ENCODE data around the gene CYP46A1. TPM values are rescaled to one million over a fixed set of nuclear protein-coding genes. Genes with fewer than 3 reads are reported as not detected.

The CYP46A1 gene
- total RNA-seq, 1 donor from 2014 or later: 1.3 TPM

DNA sequence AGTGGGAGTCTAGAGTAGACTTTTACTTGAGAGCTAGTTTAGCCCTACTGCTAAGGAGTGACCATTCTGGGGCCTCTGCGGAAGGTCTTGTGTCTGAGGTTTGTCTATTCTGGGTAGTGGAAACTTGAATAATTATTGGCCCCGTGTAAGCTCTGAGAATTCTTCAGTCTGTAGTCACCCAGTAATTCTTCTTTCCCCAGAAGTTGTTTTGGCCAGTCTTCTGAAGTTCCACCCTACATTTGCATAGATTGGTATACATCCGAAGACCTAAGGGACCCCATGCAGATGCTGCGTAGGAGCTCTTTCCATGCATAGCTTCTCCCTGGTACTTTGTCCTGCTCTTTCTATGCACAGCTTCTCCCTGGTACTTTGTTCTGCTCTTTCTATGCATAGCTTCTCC is 12.8 kb downstream of the CYP46A1 start:
- intact Hi-C loops (cut with DNase I): no loop called here
- TF ChIP-seq, protein P1, sequence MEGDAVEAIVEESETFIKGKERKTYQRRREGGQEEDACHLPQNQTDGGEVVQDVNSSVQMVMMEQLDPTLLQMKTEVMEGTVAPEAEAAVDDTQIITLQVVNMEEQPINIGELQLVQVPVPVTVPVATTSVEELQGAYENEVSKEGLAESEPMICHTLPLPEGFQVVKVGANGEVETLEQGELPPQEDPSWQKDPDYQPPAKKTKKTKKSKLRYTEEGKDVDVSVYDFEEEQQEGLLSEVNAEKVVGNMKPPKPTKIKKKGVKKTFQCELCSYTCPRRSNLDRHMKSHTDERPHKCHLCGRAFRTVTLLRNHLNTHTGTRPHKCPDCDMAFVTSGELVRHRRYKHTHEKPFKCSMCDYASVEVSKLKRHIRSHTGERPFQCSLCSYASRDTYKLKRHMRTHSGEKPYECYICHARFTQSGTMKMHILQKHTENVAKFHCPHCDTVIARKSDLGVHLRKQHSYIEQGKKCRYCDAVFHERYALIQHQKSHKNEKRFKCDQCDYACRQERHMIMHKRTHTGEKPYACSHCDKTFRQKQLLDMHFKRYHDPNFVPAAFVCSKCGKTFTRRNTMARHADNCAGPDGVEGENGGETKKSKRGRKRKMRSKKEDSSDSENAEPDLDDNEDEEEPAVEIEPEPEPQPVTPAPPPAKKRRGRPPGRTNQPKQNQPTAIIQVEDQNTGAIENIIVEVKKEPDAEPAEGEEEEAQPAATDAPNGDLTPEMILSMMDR (IDR thresholded peaks at IDR 0.05): no peak
- Histone ChIP-seq H3K27ac (no peak overlapping the region), H3K4me1 (peaks cover 3% of the 10 kb centered on the region), H3K36me3 (no peaks in the 10 kb centered on the region), H3K4me3 (no peak overlapping the region), H3K9me3 (no peaks in the 10 kb centered on the region), H3K27me3 (no peaks in the 10 kb centered on the region)
- DNase-seq (no peak), ATAC-seq (no peak)

DNA sequence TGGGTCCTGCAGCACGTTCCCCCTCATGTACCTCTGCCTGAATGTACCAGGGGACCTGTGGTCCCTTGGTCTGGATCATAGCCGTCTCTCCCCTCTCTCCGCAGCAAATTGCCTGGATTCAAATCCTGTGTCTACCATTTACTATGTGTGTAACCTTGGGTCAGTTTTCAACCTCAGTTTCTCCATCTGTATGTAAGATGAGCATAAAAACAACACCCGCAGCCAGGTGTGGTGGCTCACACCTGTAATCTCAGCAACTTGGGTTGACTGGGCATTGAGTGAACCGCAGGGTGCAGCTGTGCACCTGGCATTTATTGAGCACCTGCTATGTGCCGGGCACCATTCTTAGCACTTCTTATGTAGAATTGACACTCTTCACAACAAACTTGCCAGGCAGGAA is 14.1 kb downstream of the CYP46A1 start:
- Histone ChIP-seq H3K27me3 (no peaks in the 10 kb centered on the region), H3K27ac (no peak overlapping the region), H3K9me3 (peaks cover 3% of the 10 kb centered on the region), H3K4me1 (peaks cover 3% of the 10 kb centered on the region), H3K4me3 (no peak overlapping the region), H3K36me3 (no peaks in the 10 kb centered on the region)
- no peak for ATAC-seq
- intact Hi-C loops (cut with DNase I): no loop called here
- TF ChIP-seq, protein P1 (IDR thresholded peaks at IDR 0.05): no peak
- DNase-seq: no peak

- H3K9me3 ChIP-seq: peaks cover 3% of the 10 kb centered on the region
- TF ChIP-seq, protein P1 (IDR thresholded peaks at IDR 0.05): no peak
- no peaks in the 10 kb centered on the region for H3K27me3 ChIP-seq
- ATAC-seq: no peak
- H3K4me3 ChIP-seq: no peak overlapping the region
- intact Hi-C loops (cut with DNase I): no loop called here
- no peaks in the 10 kb centered on the region for H3K36me3 ChIP-seq
- DNase-seq: no peak
- no peak overlapping the region for H3K27ac ChIP-seq
- peaks cover 3% of the 10 kb centered on the region for H3K4me1 ChIP-seq
Measured at GRCh38 chr14:99698642-99699041, 14.5 kb downstream of the CYP46A1 start.

DNA sequence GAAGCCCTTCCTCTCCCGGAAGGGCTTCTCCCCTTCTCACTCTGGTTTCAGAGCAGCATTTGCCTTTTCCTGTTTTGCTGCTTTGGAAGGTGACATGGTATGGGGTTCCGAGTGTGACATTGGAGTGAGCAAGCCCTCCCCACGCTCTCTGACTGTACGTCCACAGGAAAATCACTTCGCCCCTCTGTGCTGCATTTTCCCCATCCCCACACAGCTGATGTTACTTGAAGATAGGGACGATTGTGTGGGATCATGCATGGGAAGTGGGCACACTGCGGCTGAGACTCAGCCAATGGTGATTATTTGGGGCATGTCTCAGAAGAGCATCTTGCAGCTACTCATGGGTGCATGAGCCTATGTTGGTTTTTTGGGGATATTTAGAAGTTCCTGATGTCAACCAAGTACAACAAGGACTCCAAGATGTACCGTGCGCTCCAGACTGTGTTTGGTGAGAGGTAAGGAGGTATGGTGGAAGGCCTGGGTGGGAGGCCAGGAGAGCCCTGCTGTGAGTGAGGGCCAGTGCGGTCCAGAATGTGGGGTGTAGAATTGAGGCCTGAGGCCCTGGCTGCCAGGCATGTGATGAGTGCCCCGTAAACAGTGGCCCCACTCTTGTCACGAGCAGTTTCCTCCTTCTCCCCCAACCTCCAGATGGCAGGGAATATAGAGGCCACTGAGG is 15.1 kb downstream of the CYP46A1 start:
- intact Hi-C loops (cut with DNase I): no loop called here
- Histone ChIP-seq H3K36me3 (no peaks in the 10 kb centered on the region), H3K9me3 (peaks cover 3% of the 10 kb centered on the region), H3K27ac (no peak overlapping the region), H3K4me1 (peaks cover 3% of the 10 kb centered on the region), H3K27me3 (no peaks in the 10 kb centered on the region), H3K4me3 (no peak overlapping the region)
- ATAC-seq: no peak
- TF ChIP-seq, protein P1 (IDR thresholded peaks at IDR 0.05): no peak
- DNase-seq: no peak

- Histone ChIP-seq H3K27me3 (no peaks in the 10 kb centered on the region), H3K4me3 (no peak overlapping the region), H3K36me3 (no peaks in the 10 kb centered on the region), H3K27ac (no peak overlapping the region), H3K9me3 (peaks cover 3% of the 10 kb centered on the region), H3K4me1 (peaks cover 3% of the 10 kb centered on the region)
- intact Hi-C loops (cut with DNase I): no loop called here
- ATAC-seq (no peak), DNase-seq (no peak)
- TF ChIP-seq, protein P1 (IDR thresholded peaks at IDR 0.05): no peak
Measured at GRCh38 chr14:99699861-99700260, 15.8 kb downstream of the CYP46A1 start.

GRCh38 chr14:99700379-99700778 is 16.3 kb downstream of the CYP46A1 start:
- DNase-seq: no peak
- Histone ChIP-seq H3K4me3 (no peak overlapping the region), H3K36me3 (no peaks in the 10 kb centered on the region), H3K27ac (no peak overlapping the region), H3K9me3 (peaks cover 3% of the 10 kb centered on the region), H3K27me3 (no peaks in the 10 kb centered on the region), H3K4me1 (peaks cover 3% of the 10 kb centered on the region)
- ATAC-seq: no peak
- intact Hi-C loops (cut with DNase I): no loop called here
- TF ChIP-seq, protein P1 (IDR thresholded peaks at IDR 0.05): no peak
